Central memory CD8-positive, alpha-beta T cell (primary cell): ENCODE results near the gene ZDHHC3.

Source experiments
- ATAC-seq: fragments of 150-1000 bp; cut with Tn5 transposase; replicated peaks from 2 replicates; pipeline ENCODE4 v1.10.0; 2022; ENCODE audit warnings: mild to moderate bottlenecking, moderate FRiP score, moderate number of reproducible peaks; ENCODE audit not compliant: poor library complexity, severe bottlenecking; ENCODE audit errors: extremely low read depth
- DNase-seq, 2 donors: peaks; one replicate each; pipeline ENCODE4 v3.0.0; 2021; ENCODE audit warnings: low spot score in 2 of 2
- H3K27ac Mint-ChIP-seq: one replicate; pipeline ENCODE4 v1.8.0; 2022; ENCODE audit warnings: low read depth, mild to moderate bottlenecking, moderate library complexity, mixed read lengths
- H3K27me3 Mint-ChIP-seq: one replicate; pipeline ENCODE4 v1.8.0; 2022; ENCODE audit warnings: mixed read lengths
- H3K36me3 Mint-ChIP-seq: one replicate; pipeline ENCODE4 v1.8.0; 2022; ENCODE audit warnings: mild to moderate bottlenecking, moderate library complexity, mixed read lengths; ENCODE audit not compliant: insufficient read depth
- H3K4me1 Mint-ChIP-seq: one replicate; pipeline ENCODE4 v1.8.0; 2022; ENCODE audit warnings: mixed read lengths
- H3K4me3 Mint-ChIP-seq: one replicate; pipeline ENCODE4 v1.8.0; 2022; ENCODE audit warnings: mild to moderate bottlenecking, moderate library complexity, mixed read lengths
- H3K9me3 Mint-ChIP-seq: one replicate; pipeline ENCODE4 v1.8.0; 2022; ENCODE audit warnings: mixed read lengths

Gene ZDHHC3

GRCh38 chr3:44892689-44893088, 83.3 kb downstream of the ZDHHC3 start:
- Mint-ChIP-seq H3K4me1 (no peaks in the 10 kb centered on the region), H3K4me3 (no peak overlapping the region), H3K27ac (no peak overlapping the region), H3K9me3 (no peaks in the 10 kb centered on the region), H3K36me3 (no peaks in the 10 kb centered on the region), H3K27me3 (peaks cover under 1% of the 10 kb centered on the region)
- DNase-seq (no peak), ATAC-seq (no peak)

- no peaks in the 10 kb centered on the region for H3K36me3 Mint-ChIP-seq
- H3K27ac Mint-ChIP-seq = no peak overlapping the region
- no peaks in the 10 kb centered on the region for H3K9me3 Mint-ChIP-seq
- peaks cover 19% of the 10 kb centered on the region for H3K27me3 Mint-ChIP-seq
- ATAC-seq (no peak), DNase-seq (no peak)
- no peak overlapping the region for H3K4me3 Mint-ChIP-seq
- no peaks in the 10 kb centered on the region for H3K4me1 Mint-ChIP-seq
These were observed 85.1 kb downstream of the ZDHHC3 start for GRCh38 chr3:44890852-44891251.

DNA sequence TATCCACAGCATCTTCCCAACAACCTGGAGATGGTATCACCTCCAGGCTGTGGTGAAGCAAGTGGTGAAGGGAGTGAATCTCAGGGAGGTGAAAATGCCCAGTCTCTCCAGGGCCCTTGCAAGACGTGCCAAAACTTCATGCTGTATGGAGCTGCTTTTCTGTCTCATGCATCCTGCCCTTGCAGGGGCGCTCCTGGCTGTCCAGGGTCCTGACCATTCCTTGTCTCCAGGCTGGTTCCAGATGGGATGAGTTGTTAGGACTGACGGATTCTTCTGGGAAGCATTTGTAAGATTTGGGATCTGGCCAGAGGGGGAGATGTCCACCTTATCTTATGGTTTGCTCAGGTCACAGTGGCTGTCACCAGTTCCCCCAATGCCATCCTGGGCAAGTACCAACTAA, 85.7 kb downstream of the ZDHHC3 start:
- H3K9me3 Mint-ChIP-seq = no peaks in the 10 kb centered on the region
- H3K4me3 Mint-ChIP-seq = no peak overlapping the region
- DNase-seq (no peak), ATAC-seq (no peak)
- H3K36me3 Mint-ChIP-seq = no peaks in the 10 kb centered on the region
- no peak overlapping the region for H3K27ac Mint-ChIP-seq
- peaks cover 25% of the 10 kb centered on the region for H3K27me3 Mint-ChIP-seq
- H3K4me1 Mint-ChIP-seq = no peaks in the 10 kb centered on the region

DNA sequence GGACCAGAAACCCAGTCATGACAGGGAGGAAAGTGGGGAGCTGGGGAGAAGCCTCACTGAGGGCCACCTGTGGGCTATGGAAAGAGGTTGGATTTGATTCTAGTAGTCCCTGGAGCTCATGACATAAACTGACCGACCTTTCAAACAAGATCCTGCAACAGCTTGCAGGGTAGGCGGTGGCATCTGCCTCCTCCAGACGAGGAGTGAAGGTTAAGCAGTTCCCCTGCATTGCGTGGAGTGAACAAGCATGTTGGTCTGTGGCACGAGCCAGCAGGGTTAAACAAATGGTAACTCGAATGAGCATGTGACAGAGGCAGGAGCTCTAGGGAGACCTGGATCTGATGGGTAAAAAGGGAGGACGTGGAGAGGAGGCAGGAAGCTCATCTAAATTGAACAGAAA, 88.9 kb downstream of the ZDHHC3 start:
- H3K36me3 Mint-ChIP-seq = no peaks in the 10 kb centered on the region
- H3K4me1 Mint-ChIP-seq = no peaks in the 10 kb centered on the region
- no peak for DNase-seq
- no peaks in the 10 kb centered on the region for H3K9me3 Mint-ChIP-seq
- no peak overlapping the region for H3K27ac Mint-ChIP-seq
- no peak overlapping the region for H3K4me3 Mint-ChIP-seq
- no peak for ATAC-seq
- H3K27me3 Mint-ChIP-seq = peaks cover 42% of the 10 kb centered on the region

DNA sequence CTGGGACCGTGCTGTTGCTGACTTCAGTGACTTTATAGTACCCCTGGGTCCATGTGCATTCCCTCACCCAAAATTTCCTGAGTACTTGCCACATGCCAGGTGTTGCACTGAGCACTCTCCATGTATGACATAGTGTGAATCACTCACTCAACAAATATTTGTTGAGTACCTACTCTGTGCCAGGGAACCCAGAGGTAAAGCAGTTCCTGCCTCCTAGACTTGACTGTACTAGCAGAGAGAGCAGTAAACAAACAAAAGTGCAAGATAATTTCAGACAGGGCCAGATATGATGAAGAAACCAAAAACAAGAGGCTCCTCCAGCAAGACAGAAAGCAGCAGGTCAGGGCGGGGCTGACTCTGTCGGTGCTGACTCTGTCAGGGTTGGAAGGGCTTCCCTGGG, 89.4 kb downstream of the ZDHHC3 start:
- Mint-ChIP-seq H3K27ac (no peak overlapping the region), H3K4me1 (no peaks in the 10 kb centered on the region), H3K4me3 (no peak overlapping the region), H3K27me3 (peaks cover 43% of the 10 kb centered on the region), H3K9me3 (no peaks in the 10 kb centered on the region), H3K36me3 (no peaks in the 10 kb centered on the region)
- DNase-seq (no peak), ATAC-seq (no peak)

DNA sequence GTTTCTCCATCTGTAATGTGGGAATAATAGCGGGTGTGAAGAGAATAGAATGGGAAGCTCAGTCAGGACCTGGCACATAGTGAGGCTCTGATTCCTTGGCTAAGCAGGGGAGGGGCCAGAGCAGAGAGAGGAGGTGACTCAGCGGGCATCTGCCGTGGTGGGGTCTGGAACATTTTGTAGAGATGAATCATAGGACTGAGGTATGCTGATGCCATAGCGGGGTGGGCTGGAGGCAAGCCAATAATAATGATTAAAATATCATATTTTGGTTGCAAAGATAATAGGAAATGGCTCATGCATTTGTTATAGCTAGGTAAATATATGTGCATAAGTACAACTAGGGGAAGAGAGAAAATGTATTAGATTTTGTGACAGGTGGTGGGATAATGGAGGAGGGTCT, 90.4 kb downstream of the ZDHHC3 start:
- no peaks in the 10 kb centered on the region for H3K9me3 Mint-ChIP-seq
- H3K27me3 Mint-ChIP-seq = peaks cover 43% of the 10 kb centered on the region
- ATAC-seq (no peak), DNase-seq (no peak)
- H3K4me1 Mint-ChIP-seq = no peaks in the 10 kb centered on the region
- no peaks in the 10 kb centered on the region for H3K36me3 Mint-ChIP-seq
- H3K27ac Mint-ChIP-seq = no peak overlapping the region
- H3K4me3 Mint-ChIP-seq = no peak overlapping the region

DNA sequence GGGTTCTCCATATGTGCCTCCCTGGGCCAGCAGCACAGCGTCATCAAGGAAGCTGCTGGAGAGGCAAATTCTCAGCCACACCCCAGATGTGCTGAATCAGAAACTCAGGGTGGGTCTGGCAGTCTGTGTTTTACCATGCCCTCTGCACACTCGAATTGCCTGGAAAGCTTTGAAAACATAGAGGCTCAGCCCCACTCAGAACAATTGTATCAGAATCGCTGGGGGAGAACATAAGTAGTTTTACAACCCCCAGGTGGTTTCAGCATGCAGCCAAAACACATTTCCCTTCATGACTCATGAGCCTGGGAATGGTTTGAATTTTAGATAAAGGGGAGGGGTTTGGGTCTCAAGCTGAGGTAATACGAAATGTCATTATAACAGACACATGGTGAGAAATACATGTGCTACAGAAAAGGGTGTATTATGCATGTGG, 92.0 kb downstream of the ZDHHC3 start:
- ATAC-seq (no peak), DNase-seq (no peak)
- no peaks in the 10 kb centered on the region for H3K4me1 Mint-ChIP-seq
- H3K27ac Mint-ChIP-seq = no peak overlapping the region
- peaks cover 43% of the 10 kb centered on the region for H3K27me3 Mint-ChIP-seq
- no peak overlapping the region for H3K4me3 Mint-ChIP-seq
- no peaks in the 10 kb centered on the region for H3K9me3 Mint-ChIP-seq
- no peaks in the 10 kb centered on the region for H3K36me3 Mint-ChIP-seq

DNA sequence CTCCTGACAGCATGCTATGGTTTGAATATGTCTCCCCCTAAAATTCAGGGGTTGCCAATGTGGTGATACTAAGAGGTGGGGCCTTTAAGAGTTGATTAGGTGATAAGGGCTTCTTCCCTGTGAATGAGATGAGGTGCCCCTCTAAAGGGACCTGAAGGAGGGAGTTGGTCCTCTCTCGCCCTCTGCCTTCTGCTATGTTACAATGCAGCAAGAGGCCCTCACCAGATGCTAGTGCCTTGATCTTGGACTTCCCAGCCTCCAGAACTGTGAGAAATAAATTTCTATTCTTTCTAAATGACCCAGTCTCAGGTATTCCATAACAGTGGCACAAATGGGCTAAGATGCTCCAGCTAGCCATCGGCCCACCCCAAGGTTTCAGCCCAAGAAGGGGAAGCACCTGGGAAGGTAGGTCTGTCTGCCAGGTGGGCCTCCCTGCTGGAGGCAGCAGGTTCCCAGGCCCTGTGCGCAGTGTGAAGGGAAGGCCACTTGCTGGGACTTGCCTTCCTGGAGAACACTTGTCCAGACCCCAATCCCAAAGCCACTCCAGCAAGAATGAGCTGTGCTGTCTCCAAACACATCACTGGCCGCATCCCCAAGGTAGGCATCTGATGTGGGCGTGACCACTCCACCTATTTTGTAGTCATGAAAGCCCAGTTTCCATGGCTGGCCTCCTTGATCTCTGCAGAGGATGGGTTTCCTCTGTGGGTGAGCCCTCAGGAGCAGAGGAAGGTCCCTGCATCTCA, 92.6 kb downstream of the ZDHHC3 start:
- Mint-ChIP-seq H3K9me3 (no peaks in the 10 kb centered on the region), H3K27ac (no peak overlapping the region), H3K27me3 (peaks cover 43% of the 10 kb centered on the region), H3K4me1 (no peaks in the 10 kb centered on the region), H3K4me3 (no peak overlapping the region), H3K36me3 (no peaks in the 10 kb centered on the region)
- DNase-seq (no peak), ATAC-seq (no peak)

GRCh38 chr3:44880284-44880683, 95.7 kb downstream of the ZDHHC3 start:
- DNase-seq (no peak), ATAC-seq (no peak)
- Mint-ChIP-seq H3K9me3 (no peaks in the 10 kb centered on the region), H3K36me3 (no peaks in the 10 kb centered on the region), H3K27ac (no peak overlapping the region), H3K27me3 (peaks cover 19% of the 10 kb centered on the region), H3K4me1 (no peaks in the 10 kb centered on the region), H3K4me3 (no peak overlapping the region)

DNA sequence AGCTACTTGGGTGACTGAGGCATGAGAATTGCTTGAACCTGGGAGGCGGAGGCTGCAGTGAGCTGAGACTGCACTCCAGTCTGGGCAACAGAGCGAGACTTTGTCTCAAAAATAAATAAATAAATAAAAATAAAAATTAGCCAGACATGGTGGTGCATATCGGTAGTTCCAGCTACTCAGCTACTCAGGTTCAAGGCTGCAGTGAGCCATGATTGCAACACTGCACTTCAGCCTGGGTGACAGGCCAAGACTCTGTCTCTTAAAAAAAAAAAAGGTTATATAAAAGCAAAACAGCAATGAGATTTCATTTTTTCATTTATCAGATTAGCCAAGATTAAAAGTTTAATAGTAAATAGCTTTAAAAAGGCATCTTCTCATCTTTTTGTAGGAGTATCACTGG, 98.6 kb downstream of the ZDHHC3 start:
- no peaks in the 10 kb centered on the region for H3K9me3 Mint-ChIP-seq
- H3K27me3 Mint-ChIP-seq = peaks cover 3% of the 10 kb centered on the region
- DNase-seq = no peak
- no peaks in the 10 kb centered on the region for H3K4me1 Mint-ChIP-seq
- no peak overlapping the region for H3K4me3 Mint-ChIP-seq
- no peaks in the 10 kb centered on the region for H3K36me3 Mint-ChIP-seq
- H3K27ac Mint-ChIP-seq = no peak overlapping the region
- ATAC-seq = no peak

DNA sequence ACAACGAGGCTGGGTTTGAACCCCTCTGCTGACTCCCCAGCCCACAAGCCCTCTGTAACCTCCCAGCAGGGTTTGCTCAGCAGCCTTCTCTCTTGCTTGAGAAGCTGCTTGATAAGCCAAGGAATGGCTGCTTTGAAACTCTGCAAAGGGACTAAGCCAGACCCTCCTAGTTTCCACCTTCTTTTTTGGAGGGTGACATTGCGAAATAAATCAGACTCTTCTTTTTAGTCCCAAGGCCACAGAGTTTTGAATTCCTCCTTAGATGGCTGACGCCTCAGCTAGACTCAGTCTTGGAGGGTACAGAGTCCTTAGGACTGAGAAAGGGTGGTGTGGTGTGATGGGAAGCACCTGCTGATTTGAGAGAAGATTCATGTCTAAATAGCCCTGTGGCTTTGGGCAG, 100.4 kb downstream of the ZDHHC3 start:
- no peak for ATAC-seq
- no peak overlapping the region for H3K4me3 Mint-ChIP-seq

More for the DNA sequence above, 100.4 kb downstream of the ZDHHC3 start:
- no peaks in the 10 kb centered on the region for H3K36me3 Mint-ChIP-seq
- no peak for DNase-seq
- no peaks in the 10 kb centered on the region for H3K4me1 Mint-ChIP-seq
- no peak overlapping the region for H3K27ac Mint-ChIP-seq
- no peaks in the 10 kb centered on the region for H3K9me3 Mint-ChIP-seq
- no peaks in the 10 kb centered on the region for H3K27me3 Mint-ChIP-seq
